ENCODE data around the gene PITPNM2. TPM values are rescaled to one million over a fixed set of nuclear protein-coding genes. Genes with fewer than 3 reads are reported as not detected.

Gene PITPNM2
- polyA plus RNA-seq, 1 donor (not counting 4 experiments of a cell fraction or from before 2014, with no cell fraction given), result 1.4 TPM

GRCh38 chr12:123180171-123180570 lies 29.3 kb upstream of the PITPNM2 start:
- H3K27ac ChIP-seq (ENCODE audit: control insufficient read depth, insufficient read depth, low read length), result no peak overlapping the region
- H3K9ac ChIP-seq (ENCODE audit: control insufficient read depth, extremely low read depth, insufficient read depth, low read length), result no peak overlapping the region
- H4K20me1 ChIP-seq (ENCODE audit: control insufficient read depth, extremely low read depth, insufficient read depth, low read length), result no peaks in the 10 kb centered on the region
- TF ChIP-seq, protein P1, sequence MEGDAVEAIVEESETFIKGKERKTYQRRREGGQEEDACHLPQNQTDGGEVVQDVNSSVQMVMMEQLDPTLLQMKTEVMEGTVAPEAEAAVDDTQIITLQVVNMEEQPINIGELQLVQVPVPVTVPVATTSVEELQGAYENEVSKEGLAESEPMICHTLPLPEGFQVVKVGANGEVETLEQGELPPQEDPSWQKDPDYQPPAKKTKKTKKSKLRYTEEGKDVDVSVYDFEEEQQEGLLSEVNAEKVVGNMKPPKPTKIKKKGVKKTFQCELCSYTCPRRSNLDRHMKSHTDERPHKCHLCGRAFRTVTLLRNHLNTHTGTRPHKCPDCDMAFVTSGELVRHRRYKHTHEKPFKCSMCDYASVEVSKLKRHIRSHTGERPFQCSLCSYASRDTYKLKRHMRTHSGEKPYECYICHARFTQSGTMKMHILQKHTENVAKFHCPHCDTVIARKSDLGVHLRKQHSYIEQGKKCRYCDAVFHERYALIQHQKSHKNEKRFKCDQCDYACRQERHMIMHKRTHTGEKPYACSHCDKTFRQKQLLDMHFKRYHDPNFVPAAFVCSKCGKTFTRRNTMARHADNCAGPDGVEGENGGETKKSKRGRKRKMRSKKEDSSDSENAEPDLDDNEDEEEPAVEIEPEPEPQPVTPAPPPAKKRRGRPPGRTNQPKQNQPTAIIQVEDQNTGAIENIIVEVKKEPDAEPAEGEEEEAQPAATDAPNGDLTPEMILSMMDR (optimal IDR thresholded peaks at IDR 0.05 in 1 of 3, IDR thresholded peaks at IDR 0.05 in 1 of 3, conservative IDR thresholded peaks at IDR 0.05 in 1 of 3; ENCODE audit: extremely low read depth in 1 of 3, insufficient read depth in 2 of 3, low read length in 3 of 3), result no peak
- no peak for TF ChIP-seq EZH2 (IDR thresholded peaks at IDR 0.05; ENCODE audit: low read length)
- H3K79me2 ChIP-seq (ENCODE audit: control insufficient read depth, insufficient read depth, low read length), result no peaks in the 10 kb centered on the region
- no peak for FAIRE-seq
- H3K4me3 ChIP-seq (ENCODE audit: control insufficient read depth in 2 of 3, extremely low read depth in 1 of 3, insufficient read depth in 2 of 3, low read depth in 1 of 3, low read length in 3 of 3), result no peak overlapping the region
- no peaks in the 10 kb centered on the region for H3K27me3 ChIP-seq (ENCODE audit: control insufficient read depth, extremely low read depth, insufficient read depth, low read length)
- no peaks in the 10 kb centered on the region for H3K9me1 ChIP-seq (ENCODE audit: control insufficient read depth, extremely low read depth, insufficient read depth, low read length)
- dilution Hi-C loops (cut with MboI; ENCODE audit: extremely low pct_ligation_motif_present, low sequenced_read_pairs), result no loop called here
- no peaks in the 10 kb centered on the region for H3K9me3 ChIP-seq (ENCODE audit: control insufficient read depth, low read depth, low read length)
- H2AFZ ChIP-seq (ENCODE audit: control insufficient read depth, low read length), result no peak overlapping the region
- H3K4me1 ChIP-seq (ENCODE audit: control insufficient read depth, extremely low read depth, insufficient read depth, low read length), result no peaks in the 10 kb centered on the region
- peaks cover 0 to 10% of the 10 kb centered on the region in 2 experiments for H3K36me3 ChIP-seq (ENCODE audit: control insufficient read depth in 2 of 2, extremely low read depth in 1 of 2, insufficient read depth in 2 of 2, low read length in 2 of 2)
- no peak overlapping the region for H3K4me2 ChIP-seq (ENCODE audit: control insufficient read depth, extremely low read depth, insufficient read depth, low read depth, low read length)
- no peak for DNase-seq (ENCODE audit: low read depth, low spot score)

DNA sequence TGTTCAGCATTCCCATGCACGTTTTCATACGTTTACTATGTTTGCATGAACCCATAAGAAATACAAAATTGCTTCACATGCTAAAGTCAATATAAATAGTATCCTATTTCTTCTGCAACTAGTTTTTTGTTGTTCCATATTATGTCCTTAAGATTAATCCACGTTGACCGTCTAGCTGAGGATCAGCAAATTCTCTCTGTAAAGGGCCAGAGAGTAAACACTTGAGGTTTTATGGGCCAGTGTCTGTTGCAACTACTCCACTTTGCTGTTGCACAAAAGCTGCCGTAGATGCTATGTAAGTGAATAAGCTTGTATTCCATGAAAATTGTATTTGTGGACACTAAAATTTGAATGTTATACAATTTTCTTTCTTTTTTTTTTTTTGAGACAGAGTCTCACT lies 21.1 kb upstream of the PITPNM2 start:
- Histone ChIP-seq H3K79me2 (ENCODE audit: control insufficient read depth, insufficient read depth, low read length) (no peaks in the 10 kb centered on the region), H3K9ac (ENCODE audit: control insufficient read depth, extremely low read depth, insufficient read depth, low read length) (no peak overlapping the region), H3K9me1 (ENCODE audit: control insufficient read depth, extremely low read depth, insufficient read depth, low read length) (no peaks in the 10 kb centered on the region), H2AFZ (ENCODE audit: control insufficient read depth, low read length) (no peak overlapping the region), H3K4me2 (ENCODE audit: control insufficient read depth, extremely low read depth, insufficient read depth, low read depth, low read length) (no peak overlapping the region), H3K4me3 (ENCODE audit: control insufficient read depth in 2 of 3, extremely low read depth in 1 of 3, insufficient read depth in 2 of 3, low read depth in 1 of 3, low read length in 3 of 3) (no peak overlapping the region), H4K20me1 (ENCODE audit: control insufficient read depth, extremely low read depth, insufficient read depth, low read length) (no peaks in the 10 kb centered on the region), H3K27ac (ENCODE audit: control insufficient read depth, insufficient read depth, low read length) (no peak overlapping the region), H3K4me1 (ENCODE audit: control insufficient read depth, extremely low read depth, insufficient read depth, low read length) (no peaks in the 10 kb centered on the region), H3K27me3 (ENCODE audit: control insufficient read depth, extremely low read depth, insufficient read depth, low read length) (no peaks in the 10 kb centered on the region), H3K9me3 (ENCODE audit: control insufficient read depth, low read depth, low read length) (no peaks in the 10 kb centered on the region), H3K36me3 (ENCODE audit: control insufficient read depth in 2 of 2, extremely low read depth in 1 of 2, insufficient read depth in 2 of 2, low read length in 2 of 2) (no peaks in the 10 kb centered on the region)
- DNase-seq (ENCODE audit: low read depth, low spot score) (no peak), FAIRE-seq (no peak)
- dilution Hi-C loops (cut with MboI; ENCODE audit: extremely low pct_ligation_motif_present, low sequenced_read_pairs), result no loop called here
- TF ChIP-seq, protein P1 (optimal IDR thresholded peaks at IDR 0.05 in 1 of 3, IDR thresholded peaks at IDR 0.05 in 1 of 3, conservative IDR thresholded peaks at IDR 0.05 in 1 of 3; ENCODE audit: extremely low read depth in 1 of 3, insufficient read depth in 2 of 3, low read length in 3 of 3), result no peak
- no peak for TF ChIP-seq EZH2 (IDR thresholded peaks at IDR 0.05; ENCODE audit: low read length)
